ENCODE data around the gene CYP2W1. TPM values are rescaled to one million over a fixed set of nuclear protein-coding genes. Genes with fewer than 3 reads are reported as not detected.

Gene CYP2W1
- total RNA-seq, 2 donors from 2014 or later, result not detected

DNA sequence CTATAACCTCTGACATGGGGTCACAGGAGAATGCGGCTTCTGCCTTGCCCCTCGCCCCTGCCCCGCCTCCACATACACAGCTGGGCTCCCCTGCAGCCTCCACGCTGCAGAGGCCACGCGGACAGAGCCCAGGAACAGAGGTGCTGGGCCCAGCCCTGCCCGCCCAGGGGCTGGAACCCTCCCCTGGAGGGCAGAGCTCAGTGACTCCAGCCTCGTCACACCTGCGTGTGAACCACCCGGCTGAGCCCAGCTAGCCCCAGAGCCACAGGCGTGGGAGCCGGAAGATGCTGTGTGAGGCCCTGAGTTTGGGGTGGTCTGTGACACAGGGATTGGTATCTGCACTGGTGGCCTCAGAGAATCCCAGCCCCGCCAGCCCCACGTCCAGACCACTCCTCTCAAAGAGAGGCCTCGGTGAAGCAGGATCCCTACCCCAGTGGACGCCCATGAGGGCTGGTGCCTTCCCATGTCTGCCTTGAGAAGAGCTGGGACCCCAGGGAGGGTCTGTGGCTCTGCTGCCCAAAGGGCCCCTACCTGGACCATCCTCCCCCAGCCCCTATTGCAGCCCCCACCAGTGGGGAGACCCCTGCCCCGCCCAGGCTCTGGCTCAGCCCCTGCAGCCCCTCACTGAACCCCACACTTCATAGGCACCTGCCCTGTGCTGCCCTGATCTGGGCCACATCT lies 20.4 kb upstream of the CYP2W1 start:
- no peak for ATAC-seq
- intact Hi-C loops (cut with DNase I), result no loop called here

DNA sequence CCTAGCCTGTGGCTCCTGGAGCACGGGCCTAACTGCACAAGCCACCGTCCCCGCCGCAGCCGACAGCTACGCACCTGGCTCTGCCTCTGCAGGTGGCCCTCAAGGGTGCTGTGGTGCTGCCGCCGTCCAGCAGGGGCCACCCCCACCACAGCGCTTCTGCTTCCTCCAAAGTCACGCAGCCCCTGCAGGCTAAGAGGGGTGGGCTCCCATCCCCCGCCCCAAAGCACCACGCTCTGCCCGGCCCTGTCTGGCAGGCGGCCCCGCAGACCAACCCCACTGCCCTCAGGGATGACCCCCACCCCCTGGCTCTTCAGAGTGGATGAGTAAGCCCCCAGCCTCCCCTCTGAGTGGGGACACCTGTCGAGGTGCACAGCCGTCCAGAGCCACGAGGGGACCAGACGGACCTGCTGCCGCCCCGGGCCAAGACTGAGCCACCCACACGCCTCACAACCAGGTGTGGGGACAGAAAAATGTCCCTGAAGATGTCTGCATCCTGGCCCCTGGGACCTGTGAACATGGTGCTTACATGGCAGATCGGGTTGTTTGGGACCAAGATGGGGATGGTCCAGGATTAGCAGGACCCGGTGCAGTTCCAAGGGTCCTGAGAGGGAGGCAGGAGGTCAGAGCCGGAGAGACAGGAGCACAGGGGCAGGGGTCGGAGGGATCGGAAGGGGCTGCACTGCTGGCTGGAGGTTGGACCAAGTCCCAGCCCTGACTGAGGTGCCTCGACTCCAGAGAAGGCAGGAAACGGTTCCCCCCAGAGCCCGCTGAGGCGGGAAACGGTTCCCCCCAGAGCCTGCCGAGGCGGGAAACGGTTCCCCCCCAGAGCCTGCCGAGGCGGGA lies 19.5 kb upstream of the CYP2W1 start:
- DNase-seq (peak; percentile 18), ATAC-seq (no peak)
- intact Hi-C loops (cut with DNase I), result no loop called here

More for the DNA sequence above, 20.4 kb upstream of the CYP2W1 start:
- peak; percentile 14 for DNase-seq

DNA sequence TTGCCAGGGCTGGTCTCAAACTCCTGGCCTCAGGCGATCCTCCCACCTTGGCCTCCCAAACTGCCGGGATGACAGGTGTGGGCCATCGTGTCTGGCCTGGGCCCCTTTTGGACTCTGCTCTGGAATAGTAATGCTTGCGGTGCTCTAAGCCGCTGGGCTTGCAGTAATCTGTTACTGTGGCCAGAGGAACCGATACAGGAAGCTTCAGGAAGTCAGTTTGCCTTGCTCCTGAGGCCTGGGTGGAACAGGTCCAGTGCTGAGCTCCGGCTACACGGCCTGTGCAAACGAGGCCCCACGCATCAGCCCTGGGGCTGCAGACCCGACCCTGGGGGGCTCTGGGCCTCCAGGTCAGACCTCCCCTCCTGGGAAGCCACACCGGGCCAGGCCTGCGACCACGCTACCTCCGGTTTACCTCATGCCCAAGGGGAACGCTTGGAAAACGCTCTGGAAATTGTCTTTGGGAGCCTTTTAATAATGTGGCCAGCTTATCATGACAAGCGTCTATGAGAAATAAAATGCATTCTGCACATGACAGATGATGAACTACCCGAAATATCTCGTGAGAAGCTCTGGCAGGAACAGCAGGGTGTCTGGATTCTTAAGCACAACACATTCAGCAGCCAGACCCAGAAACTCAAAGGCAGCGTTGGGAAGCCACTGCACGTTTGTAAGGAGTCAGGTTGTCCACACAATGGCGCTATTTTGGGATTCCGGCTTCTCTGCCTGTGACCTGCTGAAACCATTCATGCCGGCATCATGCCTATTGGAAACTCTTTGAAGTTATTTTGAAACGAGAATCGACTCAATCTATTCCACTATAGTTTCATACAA lies 18.4 kb upstream of the CYP2W1 start:
- intact Hi-C loops (cut with DNase I), result no loop called here
- ATAC-seq (peak; percentile 53 to 67), DNase-seq (peak; percentile 47)

DNA sequence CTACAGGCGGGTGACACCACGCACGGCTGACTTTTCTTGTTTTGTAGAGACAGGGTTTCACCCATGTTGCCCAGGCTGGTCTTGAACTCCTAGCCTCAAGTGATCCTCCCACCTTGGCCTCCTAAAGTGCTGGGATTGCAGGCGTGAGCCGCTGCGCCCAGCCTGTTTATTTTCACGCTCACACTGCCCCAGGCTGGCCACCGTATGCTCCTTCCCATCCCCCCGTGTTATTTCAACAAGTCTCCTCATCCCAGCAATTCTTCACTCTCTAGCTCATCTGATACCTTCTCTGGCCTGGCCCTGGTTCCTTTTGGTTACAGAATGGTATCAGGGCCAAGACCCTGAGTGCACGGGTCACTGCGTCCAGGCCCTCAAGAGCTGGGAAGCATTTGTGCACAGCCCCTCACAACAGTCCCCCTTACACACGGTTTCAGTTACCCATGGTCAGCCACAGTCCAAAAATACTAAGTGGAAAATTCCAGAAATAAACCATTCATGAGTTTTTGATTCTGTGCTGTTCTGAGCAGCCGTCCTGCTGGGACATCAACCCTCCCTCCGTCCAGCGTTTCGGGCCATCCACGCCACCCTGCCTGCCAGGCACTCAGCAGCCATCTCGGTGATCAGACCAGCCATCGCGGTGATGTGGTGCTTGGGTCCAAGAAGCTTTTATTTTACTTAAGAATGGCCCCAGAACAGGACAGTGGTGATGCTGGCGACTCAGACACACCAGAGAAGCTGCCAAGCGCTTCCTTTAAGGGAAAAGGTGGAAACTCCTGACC lies 16.5 kb upstream of the CYP2W1 start:
- intact Hi-C loops (cut with DNase I), result no loop called here
- no peak for ATAC-seq
- no peak for DNase-seq

DNA sequence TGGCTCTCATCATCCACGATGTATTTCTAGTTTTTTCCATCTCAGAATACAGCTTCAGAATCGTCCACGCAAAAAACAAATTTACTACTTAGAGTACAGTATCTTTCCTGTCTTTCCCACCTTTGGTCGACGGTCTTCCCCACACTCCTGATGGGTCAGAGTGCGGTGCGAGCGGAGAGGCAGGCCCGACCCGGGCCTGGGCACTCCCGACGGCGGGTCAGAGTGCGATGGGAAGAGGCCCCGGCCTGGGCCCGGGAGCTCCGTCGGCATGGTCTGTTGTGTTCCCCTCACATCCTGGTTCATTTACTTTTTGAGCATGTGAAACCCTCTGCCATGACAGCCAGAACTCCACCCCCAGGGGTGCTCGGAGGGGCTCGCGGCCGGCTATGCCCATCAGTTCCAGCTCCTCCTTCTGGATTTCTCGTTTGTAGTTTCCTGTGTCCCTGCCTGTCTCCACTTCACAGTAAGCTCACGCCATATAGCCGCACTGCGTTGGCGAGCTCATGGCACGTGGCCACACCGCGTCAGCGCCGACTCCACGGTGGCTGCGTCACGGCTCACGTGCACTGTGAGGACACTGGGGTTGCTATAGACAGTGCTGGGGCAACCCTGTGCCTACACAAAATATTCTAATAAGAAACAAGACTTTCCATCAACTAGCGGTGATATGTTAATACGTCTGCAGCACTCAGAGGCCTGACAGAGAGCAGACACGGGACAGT lies 15.5 kb upstream of the CYP2W1 start:
- intact Hi-C loops (cut with DNase I), result no loop called here
- DNase-seq (no peak), ATAC-seq (no peak)

DNA sequence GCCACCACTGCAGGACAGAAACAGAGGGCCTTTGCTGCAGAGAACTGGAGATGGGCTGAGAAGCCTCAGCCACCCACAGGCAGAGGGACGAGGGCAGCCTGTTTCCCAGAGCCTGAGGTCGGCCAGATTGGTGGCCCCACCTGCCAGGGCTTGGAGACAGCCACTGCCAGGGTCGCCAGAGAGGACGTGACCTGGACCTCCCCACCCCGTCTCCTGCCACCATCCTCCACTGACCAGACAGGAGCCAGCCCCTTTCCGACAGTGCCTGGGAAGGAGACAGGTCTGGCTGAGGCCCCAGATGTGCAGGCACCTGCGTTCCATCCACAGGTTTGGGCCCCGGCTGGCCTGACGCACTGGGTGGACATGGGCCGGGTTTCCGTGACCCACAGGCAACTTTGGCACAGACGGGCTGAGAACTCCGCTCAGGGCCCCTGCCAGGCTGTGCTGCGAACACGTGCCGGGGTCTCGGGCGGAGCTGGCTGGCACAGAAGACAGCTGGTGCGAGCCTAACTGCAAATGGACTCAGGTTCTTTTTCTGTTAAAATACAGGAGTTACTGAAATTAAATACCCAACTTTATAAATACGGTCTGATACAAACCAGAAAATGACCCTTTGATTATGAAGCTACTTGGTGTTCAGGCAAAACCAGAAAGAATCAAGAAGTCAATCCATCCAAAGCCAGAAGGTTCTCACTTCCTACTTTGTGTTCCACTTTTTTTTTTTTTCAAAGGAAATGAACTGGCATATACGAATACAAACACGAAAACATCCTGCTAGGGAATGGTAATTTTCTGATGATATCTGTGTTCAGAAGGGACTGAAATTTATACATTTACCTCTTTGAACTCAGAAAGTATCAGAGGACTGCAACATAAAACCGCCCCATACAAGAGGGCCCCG lies 14.5 kb upstream of the CYP2W1 start:
- intact Hi-C loops (cut with DNase I), result no loop called here
- DNase-seq (no peak), ATAC-seq (no peak)

DNA sequence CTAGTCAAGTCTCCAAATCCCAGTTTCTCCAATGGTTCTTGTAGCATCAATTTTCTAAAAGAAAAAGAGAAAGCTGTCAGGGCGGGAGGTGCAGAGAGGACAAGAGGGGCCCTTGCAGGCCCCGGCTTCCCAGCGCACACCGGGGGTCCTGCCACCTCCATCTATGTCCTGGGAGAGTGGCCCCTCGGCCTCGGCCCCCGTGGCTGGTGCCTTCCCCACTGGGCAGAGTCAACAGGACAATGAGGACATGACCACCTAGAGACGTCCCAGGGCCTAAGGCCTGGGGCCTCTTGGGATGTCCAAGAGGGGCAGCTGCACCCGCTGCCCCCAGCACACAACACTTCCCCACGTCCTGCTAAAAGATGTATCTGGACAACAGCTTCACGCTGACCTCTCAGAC lies 13.6 kb upstream of the CYP2W1 start:
- intact Hi-C loops (cut with DNase I), result no loop called here
- no peak for DNase-seq
- no peak for ATAC-seq

DNA sequence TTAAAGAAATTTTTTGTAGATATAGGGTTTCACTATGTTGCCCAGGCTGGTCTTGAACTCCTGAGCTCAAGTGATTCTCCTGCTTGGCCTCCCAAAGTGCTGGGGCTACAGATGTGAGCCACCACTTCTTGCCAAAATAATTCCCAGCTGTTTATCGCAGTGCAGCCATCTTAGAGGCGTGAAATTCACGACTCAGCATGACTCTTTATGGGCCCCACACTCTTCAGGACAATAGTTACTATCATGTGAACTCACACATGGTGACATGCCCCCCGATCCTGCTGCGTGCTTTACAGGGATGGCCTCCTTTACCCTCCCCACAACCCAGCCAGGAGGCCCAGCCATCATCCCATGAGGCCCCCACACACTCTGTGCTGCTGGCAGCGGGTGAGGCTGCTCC lies 12.2 kb upstream of the CYP2W1 start:
- intact Hi-C loops (cut with DNase I), result no loop called here
- ATAC-seq, result no peak
- DNase-seq, result no peak

DNA sequence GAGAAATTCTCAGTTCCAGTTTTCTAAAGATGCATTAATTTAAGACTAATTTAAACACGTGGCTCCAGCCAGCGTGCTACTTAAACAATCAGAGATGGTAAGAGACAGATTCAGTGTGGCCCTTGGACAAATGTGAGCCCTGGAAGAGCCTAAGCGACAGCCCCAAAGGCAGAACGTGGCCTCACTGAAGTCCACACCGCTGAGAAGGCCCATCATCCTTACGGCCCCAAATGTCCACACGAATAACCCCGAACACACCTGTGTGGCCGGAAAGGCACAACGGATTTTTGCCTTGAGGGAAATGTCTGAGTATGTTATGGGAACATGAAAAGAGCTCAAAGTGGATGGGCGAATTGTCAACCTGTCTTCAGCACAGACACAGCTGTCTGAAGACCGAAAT lies 10.9 kb upstream of the CYP2W1 start:
- intact Hi-C loops (cut with DNase I), result no loop called here
- ATAC-seq, result no peak

DNA sequence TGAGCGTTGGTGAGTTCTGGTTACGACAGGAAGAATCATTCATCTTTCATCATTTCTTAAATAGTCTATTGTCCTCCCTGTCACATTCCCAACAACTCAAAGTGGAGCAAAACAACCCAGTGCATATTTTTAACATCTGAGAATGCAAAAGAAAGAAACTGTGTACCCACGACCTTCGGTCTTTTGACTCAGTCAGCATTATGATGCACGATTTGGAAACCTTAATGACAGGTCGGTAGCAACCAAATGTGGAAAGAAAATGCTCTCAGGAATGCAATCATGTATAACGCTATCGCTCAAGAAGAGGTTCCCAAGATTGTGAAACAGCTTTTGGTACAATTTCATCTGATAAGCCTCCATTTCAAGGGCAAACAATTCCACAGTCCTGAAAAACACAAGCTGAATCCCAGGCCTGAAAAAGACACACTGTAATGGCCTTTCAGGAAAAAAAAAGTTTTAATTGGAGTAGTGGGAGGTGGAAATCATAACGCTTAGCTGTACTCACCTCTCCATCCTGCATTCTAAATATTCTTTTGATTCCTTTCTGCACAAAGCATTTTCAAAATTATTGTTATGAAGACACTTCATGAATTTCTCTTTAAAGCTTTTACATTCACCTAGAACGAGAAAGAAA lies 10.2 kb upstream of the CYP2W1 start:
- intact Hi-C loops (cut with DNase I), result no loop called here
- DNase-seq, result no peak
- no peak for ATAC-seq

More for the DNA sequence above, 10.9 kb upstream of the CYP2W1 start:
- DNase-seq, result no peak

DNA sequence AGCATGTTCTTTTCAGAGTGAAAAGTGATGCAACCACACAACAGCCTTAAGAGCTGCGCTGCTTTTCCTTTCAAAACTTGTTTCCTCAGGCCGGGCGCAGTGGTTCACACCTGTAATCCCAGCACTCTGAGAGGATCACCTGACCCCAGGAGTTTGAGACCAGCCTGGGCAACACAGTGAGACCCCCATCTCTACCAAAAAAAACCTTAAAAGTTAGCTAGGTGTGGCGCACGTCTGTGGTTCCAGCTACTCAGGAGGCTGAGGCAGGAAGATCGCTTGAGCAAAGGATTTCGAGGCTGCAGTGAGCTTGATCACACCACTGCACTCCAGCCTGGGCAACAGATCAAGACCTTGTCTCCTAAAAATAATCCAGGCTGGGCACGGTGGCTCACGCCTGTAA lies 9.7 kb upstream of the CYP2W1 start:
- DNase-seq (no peak), ATAC-seq (no peak)
- intact Hi-C loops (cut with DNase I), result no loop called here

DNA sequence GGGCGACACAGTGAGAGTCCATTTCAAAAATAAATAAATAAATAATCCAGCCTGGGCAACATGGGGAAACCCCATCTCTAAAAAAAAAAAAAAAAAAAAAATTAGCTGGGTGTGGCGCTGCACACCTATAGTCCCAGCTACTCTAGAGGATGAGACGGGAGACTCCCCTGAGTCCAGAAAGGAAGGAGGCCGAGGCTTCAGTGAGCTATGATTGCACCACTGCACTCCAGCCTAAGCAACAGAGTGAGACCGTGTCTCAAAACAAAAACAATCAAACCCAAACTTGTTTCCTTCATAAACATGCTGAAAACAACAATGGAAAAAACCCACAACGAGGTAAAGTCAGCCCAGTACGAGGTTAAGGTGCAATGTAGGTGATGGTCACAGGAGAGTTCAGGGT lies 8.8 kb upstream of the CYP2W1 start:
- no peak for DNase-seq
- ATAC-seq, result no peak
- intact Hi-C loops (cut with DNase I), result no loop called here

DNA sequence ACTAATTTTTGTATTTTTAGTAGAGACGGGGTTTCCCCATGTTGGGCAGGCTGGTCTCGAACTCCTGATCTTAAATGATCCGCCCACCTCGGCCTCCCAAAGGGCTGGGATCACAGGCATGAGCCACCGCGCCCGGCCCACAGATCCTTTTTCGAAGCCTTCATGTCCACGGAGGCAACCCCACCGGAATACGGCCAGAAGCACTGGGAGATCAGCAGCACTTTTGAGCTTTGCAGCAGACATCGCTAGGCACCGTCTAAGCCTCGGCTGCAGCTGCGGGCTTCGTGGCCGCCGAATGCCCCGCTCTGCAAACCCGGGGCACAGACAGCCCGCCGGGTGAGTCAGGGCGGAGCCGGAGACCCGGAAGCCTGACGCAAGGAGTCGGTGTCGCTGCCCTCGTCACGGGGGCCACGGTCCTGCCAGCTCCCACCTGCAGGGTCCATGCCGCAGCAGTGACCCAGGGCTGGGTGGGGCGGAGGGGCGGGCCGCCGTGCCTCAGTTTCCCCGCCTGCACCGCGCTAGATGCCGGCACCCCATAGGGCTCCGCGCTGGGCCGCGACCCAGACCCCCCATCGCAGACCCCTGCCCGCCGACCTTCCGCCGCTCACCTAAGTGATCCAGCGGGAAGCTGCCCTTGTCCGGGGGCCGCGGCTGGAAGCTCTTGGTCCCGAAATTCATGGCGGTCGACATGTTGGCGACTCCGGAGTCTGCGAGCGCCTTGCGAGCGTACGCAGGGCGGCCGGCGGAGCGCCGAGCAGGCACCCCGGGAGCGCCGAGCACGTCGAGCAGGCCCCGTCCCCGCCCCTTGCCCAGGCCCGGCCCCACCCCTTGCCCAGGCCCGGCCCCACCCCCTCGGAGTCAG lies 7.9 kb upstream of the CYP2W1 start, which contains the start of gene COX19:
COX19 (minus strand) TSS at position 730 of the 862 bp plus-strand sequence; CDS start at position 690, 40 bp downstream.
- intact Hi-C loops (cut with DNase I), result no loop called here
- peak; percentile 98 to 99 for ATAC-seq

DNA sequence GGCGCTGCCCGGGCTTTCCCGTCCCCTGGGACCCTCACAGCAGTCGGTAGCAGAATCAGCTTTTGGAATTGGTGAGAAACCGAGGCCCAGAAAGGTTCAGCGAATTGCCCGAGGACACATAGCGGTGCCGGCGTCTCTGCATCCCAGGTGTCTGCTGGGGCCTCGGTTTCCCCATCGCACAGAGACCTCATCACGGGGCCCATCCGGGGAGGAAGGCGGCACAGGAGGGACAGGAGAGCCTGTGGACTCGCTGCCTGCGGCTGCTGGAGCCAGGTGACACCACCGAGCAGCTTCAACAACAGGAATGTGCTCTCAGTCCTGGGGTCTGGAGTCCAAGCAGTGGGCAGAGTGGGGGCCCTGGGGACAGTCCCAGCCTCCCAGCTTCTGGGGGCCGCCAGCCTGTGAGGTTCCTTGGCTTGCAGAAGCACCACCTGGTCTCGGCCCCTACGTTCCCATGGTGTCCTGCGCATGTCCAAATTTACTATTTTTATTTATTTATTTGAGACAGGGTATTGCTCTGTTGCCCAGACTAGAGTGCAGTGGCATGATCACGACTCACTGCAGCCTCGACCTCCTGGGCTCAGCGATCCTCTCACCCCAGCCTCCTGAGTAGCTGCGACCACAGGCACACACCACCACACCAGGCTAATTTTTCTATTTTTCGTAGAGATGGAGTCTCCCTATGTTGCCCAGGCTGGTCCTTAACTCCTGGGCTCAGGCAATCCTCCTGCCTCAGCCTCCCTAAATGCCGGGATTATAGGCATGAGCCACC lies 7.1 kb upstream of the CYP2W1 start:
- ATAC-seq (no peak), DNase-seq (no peak)
- intact Hi-C loops (cut with DNase I), result no loop called here

More for the DNA sequence above, 7.9 kb upstream of the CYP2W1 start, which contains the start of gene COX19:
- DNase-seq, result peak; percentile 92

DNA sequence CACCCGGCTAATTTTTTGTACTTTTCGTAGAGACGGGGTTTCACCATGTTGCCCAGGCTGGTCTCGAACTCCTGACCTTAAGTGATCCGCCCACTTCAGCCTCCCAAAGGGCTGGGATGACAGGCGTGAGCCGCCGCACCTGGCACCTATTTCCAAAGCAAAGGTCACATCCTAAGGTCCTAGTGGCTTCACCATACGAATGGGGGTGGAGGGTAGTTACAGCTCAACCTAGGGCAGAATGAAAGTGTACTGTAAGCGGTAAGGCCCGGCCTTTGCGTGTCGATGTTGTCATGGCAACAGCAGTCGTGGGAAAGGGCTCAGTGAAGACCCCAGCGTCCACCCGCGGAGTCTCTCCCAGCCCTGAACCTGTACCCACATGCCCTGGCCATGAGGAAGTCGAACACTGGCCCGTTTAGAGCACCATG lies 6.1 kb upstream of the CYP2W1 start:
- DNase-seq, result no peak
- no peak for ATAC-seq
- intact Hi-C loops (cut with DNase I), result no loop called here

Data from left cardiac atrium (tissue), 4 donors.